Activated CD4-positive, alpha-beta T cell treated with anti-CD3 and anti-CD28 coated beads, Interleukin-2, amount 10 ng/mL, durations not matched to agents 24 days and 14 days (primary cell): ENCODE results near the gene RPAP2. TPM values are rescaled to one million over a fixed set of nuclear protein-coding genes. Genes with fewer than 3 reads are reported as not detected.

ENCODE experiments used
- total RNA-seq: library from RNA; stranded (reverse); gene quantifications from 2 replicates; pipeline ENCODE4 v1.2.3, GENCODE V29; 2022

The RPAP2 gene
- total RNA-seq, 1 donor from 2014 or later: 46.8 TPM

Other genes starting within 250 kb of the RPAP2 start
- not detected in 2 replicates for gene SETSIP, start 223.6 kb upstream of the RPAP2 start, total RNA-seq
- 1.0 and 1.1 TPM in 2 replicates for gene BTBD8, start 218.7 kb upstream of the RPAP2 start, total RNA-seq
- gene C1orf146, start 81.1 kb upstream of the RPAP2 start, total RNA-seq: not detected in 2 replicates
- gene GLMN, start 72 bp upstream of the RPAP2 start, total RNA-seq: 24.2 and 28.5 TPM in 2 replicates
- gene GFI1, start 187.9 kb downstream of the RPAP2 start, total RNA-seq: 85.1 and 87.1 TPM in 2 replicates